ENCODE results near the gene INF2.

Gene INF2

DNA sequence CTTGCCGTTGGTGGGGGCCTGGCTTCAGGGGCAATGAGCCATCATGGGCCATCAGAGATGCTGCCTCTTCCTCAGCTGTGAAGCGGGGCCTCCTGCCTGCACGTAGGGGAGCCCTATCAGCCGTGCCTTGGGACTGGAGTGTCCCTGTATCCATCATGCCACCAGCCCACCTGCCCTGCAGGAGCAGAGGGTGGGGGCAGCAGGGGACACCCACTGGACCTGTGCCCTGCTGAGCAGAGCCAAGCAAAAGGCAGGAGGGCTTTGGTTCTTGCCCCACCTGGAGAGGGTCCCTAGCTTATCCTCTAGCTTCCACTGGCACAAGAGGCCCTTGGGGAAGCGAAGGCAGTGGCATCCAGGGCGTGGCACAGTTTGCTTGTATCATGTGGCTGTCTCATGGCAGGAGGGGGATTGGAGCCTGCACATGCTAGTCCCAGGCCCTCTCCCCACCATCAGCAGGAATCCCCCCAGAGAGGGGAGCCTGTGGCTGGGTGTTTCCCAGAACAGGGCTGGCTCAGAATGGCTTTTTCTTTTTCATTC, 44.7 kb downstream of the INF2 start:
- H3K4me1 ChIP-seq (ENCODE audit: control insufficient read depth in 1 of 2, insufficient read depth in 2 of 2, low read length in 2 of 2) = no peaks in the 10 kb centered on the region
- H2BK12ac ChIP-seq (ENCODE audit: low read length) = no peak overlapping the region
- H3K9me3 ChIP-seq (ENCODE audit: insufficient read depth, low read depth, low read length) = no peaks in the 10 kb centered on the region
- no peak overlapping the region for H2BK5ac ChIP-seq (ENCODE audit: low read depth, low read length, poor library complexity)
- no peaks in the 10 kb centered on the region for H3K79me1 ChIP-seq (ENCODE audit: low read length)
- H3K36me3 ChIP-seq (ENCODE audit: control insufficient read depth in 1 of 2, insufficient read depth in 2 of 2, low read length in 2 of 2) = no peaks in the 10 kb centered on the region
- DNase-seq = no peak
- H3K18ac ChIP-seq (ENCODE audit: low read length) = no peak overlapping the region
- no peaks in the 10 kb centered on the region for H3K79me2 ChIP-seq (ENCODE audit: control insufficient read depth, insufficient read depth, low read length, poor library complexity)
- H2BK120ac ChIP-seq (ENCODE audit: insufficient read depth, low read length, poor library complexity) = no peak overlapping the region
- no peak overlapping the region for H4K91ac ChIP-seq (ENCODE audit: low read depth, low read length)
- H3K9ac ChIP-seq (ENCODE audit: low read length) = no peak overlapping the region
- WGBS (ENCODE audit: extremely low coverage, insufficient coverage, insufficient read length) = no CpG with 5 or more reads among the region's 6 CpGs
- no peak overlapping the region for H3K4me3 ChIP-seq (ENCODE audit: low read depth, low read length)
- no peak overlapping the region for H3K4me2 ChIP-seq (ENCODE audit: low read length)
- H2AK5ac ChIP-seq (ENCODE audit: low read length) = no peak overlapping the region
- no peak overlapping the region for H3K23ac ChIP-seq (ENCODE audit: low read length)
- H3K27me3 ChIP-seq (ENCODE audit: insufficient read depth, low read length) = no peaks in the 10 kb centered on the region
- no peak overlapping the region for H4K8ac ChIP-seq (ENCODE audit: low read depth, low read length)
- H3K14ac ChIP-seq (ENCODE audit: low read length) = no peak overlapping the region
- H2AFZ ChIP-seq (ENCODE audit: insufficient read depth, low read length, poor library complexity) = no peak overlapping the region
- no peak overlapping the region for H4K12ac ChIP-seq (ENCODE audit: low read depth, low read length)
- no peak overlapping the region for H3K27ac ChIP-seq (ENCODE audit: low read depth, low read length)
- H3K4ac ChIP-seq (ENCODE audit: low read depth, low read length) = no peak overlapping the region

- H3K4me3 ChIP-seq (ENCODE audit: low read depth, low read length) = no peak overlapping the region
- no peaks in the 10 kb centered on the region for H3K9me3 ChIP-seq (ENCODE audit: insufficient read depth, low read depth, low read length)
- H3K27me3 ChIP-seq (ENCODE audit: insufficient read depth, low read length) = no peaks in the 10 kb centered on the region
- H2BK120ac ChIP-seq (ENCODE audit: insufficient read depth, low read length, poor library complexity) = no peak overlapping the region
- no peaks in the 10 kb centered on the region for H3K79me2 ChIP-seq (ENCODE audit: control insufficient read depth, insufficient read depth, low read length, poor library complexity)
- WGBS (ENCODE audit: extremely low coverage, insufficient coverage, insufficient read length) = no CpG with 5 or more reads among the region's 9 CpGs
- no peak overlapping the region for H3K4ac ChIP-seq (ENCODE audit: low read depth, low read length)
- H3K14ac ChIP-seq (ENCODE audit: low read length) = no peak overlapping the region
- no peak overlapping the region for H3K4me2 ChIP-seq (ENCODE audit: low read length)
- no peak overlapping the region for H3K23ac ChIP-seq (ENCODE audit: low read length)
- no peaks in the 10 kb centered on the region for H3K36me3 ChIP-seq (ENCODE audit: control insufficient read depth in 1 of 2, insufficient read depth in 2 of 2, low read length in 2 of 2)
- H4K91ac ChIP-seq (ENCODE audit: low read depth, low read length) = no peak overlapping the region
- H3K18ac ChIP-seq (ENCODE audit: low read length) = no peak overlapping the region
- no peak for DNase-seq
- H4K8ac ChIP-seq (ENCODE audit: low read depth, low read length) = no peak overlapping the region
- no peak overlapping the region for H4K12ac ChIP-seq (ENCODE audit: low read depth, low read length)
- no peak overlapping the region for H2AK5ac ChIP-seq (ENCODE audit: low read length)
- no peaks in the 10 kb centered on the region for H3K79me1 ChIP-seq (ENCODE audit: low read length)
- no peak overlapping the region for H3K27ac ChIP-seq (ENCODE audit: low read depth, low read length)
- H2BK5ac ChIP-seq (ENCODE audit: low read depth, low read length, poor library complexity) = no peak overlapping the region
- H3K4me1 ChIP-seq (ENCODE audit: control insufficient read depth in 1 of 2, insufficient read depth in 2 of 2, low read length in 2 of 2) = no peaks in the 10 kb centered on the region
- no peak overlapping the region for H2AFZ ChIP-seq (ENCODE audit: insufficient read depth, low read length, poor library complexity)
- no peak overlapping the region for H2BK12ac ChIP-seq (ENCODE audit: low read length)
- no peak overlapping the region for H3K9ac ChIP-seq (ENCODE audit: low read length)
These were observed 45.2 kb downstream of the INF2 start for GRCh38 chr14:104734601-104734990.

- Histone ChIP-seq H4K12ac (ENCODE audit: low read depth, low read length) (no peak overlapping the region), H3K79me2 (ENCODE audit: control insufficient read depth, insufficient read depth, low read length, poor library complexity) (no peaks in the 10 kb centered on the region), H3K23ac (ENCODE audit: low read length) (no peak overlapping the region), H3K36me3 (ENCODE audit: control insufficient read depth in 1 of 2, insufficient read depth in 2 of 2, low read length in 2 of 2) (no peaks in the 10 kb centered on the region), H3K9me3 (ENCODE audit: insufficient read depth, low read depth, low read length) (no peaks in the 10 kb centered on the region), H3K4me3 (ENCODE audit: low read depth, low read length) (no peak overlapping the region), H3K14ac (ENCODE audit: low read length) (no peak overlapping the region), H3K4me2 (ENCODE audit: low read length) (no peak overlapping the region), H2AK5ac (ENCODE audit: low read length) (no peak overlapping the region), H2BK5ac (ENCODE audit: low read depth, low read length, poor library complexity) (no peak overlapping the region), H2AFZ (ENCODE audit: insufficient read depth, low read length, poor library complexity) (no peak overlapping the region), H4K8ac (ENCODE audit: low read depth, low read length) (no peak overlapping the region), H3K79me1 (ENCODE audit: low read length) (no peaks in the 10 kb centered on the region), H3K9ac (ENCODE audit: low read length) (no peak overlapping the region), H3K27me3 (ENCODE audit: insufficient read depth, low read length) (no peaks in the 10 kb centered on the region), H2BK120ac (ENCODE audit: insufficient read depth, low read length, poor library complexity) (no peak overlapping the region), H3K18ac (ENCODE audit: low read length) (no peak overlapping the region), H3K27ac (ENCODE audit: low read depth, low read length) (no peak overlapping the region), H2BK12ac (ENCODE audit: low read length) (no peak overlapping the region), H4K91ac (ENCODE audit: low read depth, low read length) (no peak overlapping the region), H3K4me1 (ENCODE audit: control insufficient read depth in 1 of 2, insufficient read depth in 2 of 2, low read length in 2 of 2) (no peaks in the 10 kb centered on the region), H3K4ac (ENCODE audit: low read depth, low read length) (no peak overlapping the region)
- WGBS (ENCODE audit: extremely low coverage, insufficient coverage, insufficient read length) = no CpG with 5 or more reads among the region's 31 CpGs
- peak in 1 of 2 donors; percentile 44 for DNase-seq
These were observed 45.8 kb downstream of the INF2 start for GRCh38 chr14:104734991-104735779.

DNA sequence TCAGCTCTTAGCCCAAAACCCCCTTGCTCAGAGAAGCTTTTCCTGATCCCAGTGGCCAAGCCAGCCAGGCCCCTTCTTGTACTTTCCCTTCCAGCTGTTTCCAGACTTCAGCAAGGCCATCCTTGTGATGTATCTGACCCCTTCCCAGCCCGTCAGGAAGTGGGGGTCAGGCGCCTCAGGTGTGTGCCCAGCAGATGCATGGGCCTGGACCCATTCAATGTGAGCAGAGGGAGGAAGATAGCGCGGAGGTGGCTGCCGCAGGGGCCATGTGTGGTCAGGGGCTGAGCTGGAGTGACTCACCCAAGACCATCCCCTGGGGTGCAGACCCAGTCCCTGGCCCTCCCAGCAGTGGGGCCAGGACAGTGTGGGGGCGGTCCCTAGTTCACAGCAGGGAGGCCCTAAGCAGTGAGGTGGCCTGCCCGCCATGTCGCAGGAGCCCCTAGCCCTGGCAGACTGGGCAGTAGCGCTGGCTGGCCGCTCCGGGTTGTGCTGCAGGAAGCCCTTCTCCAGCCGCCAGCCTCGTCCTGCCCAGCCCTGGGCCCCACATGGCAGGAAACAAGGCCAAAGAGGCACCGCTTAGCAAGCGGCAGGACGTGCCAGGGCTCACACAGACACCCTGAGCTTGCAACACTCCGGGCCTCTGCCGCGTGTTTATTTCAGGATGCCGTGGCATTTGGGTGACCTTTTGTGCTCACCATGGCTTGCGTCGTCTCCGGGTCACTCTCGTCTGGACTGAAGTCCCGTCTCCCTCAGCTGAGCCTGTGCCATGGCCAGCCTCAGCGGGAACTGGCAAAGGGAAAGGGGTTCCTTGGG, 46.6 kb downstream of the INF2 start:
- Histone ChIP-seq H2BK12ac (ENCODE audit: low read length) (no peak overlapping the region), H2AFZ (ENCODE audit: insufficient read depth, low read length, poor library complexity) (no peak overlapping the region)
- no CpG with 5 or more reads among the region's 26 CpGs for WGBS (ENCODE audit: extremely low coverage, insufficient coverage, insufficient read length)

More for the DNA sequence above, 46.6 kb downstream of the INF2 start:
- H3K9ac ChIP-seq (ENCODE audit: low read length) = no peak overlapping the region
- H2BK120ac ChIP-seq (ENCODE audit: insufficient read depth, low read length, poor library complexity) = no peak overlapping the region
- no peaks in the 10 kb centered on the region for H3K79me1 ChIP-seq (ENCODE audit: low read length)
- no peak overlapping the region for H3K14ac ChIP-seq (ENCODE audit: low read length)
- no peaks in the 10 kb centered on the region for H3K4me1 ChIP-seq (ENCODE audit: control insufficient read depth in 1 of 2, insufficient read depth in 2 of 2, low read length in 2 of 2)
- H3K4ac ChIP-seq (ENCODE audit: low read depth, low read length) = no peak overlapping the region
- no peak overlapping the region for H3K27ac ChIP-seq (ENCODE audit: low read depth, low read length)
- H3K4me2 ChIP-seq (ENCODE audit: low read length) = no peak overlapping the region
- H2AK5ac ChIP-seq (ENCODE audit: low read length) = no peak overlapping the region
- no peak overlapping the region for H4K12ac ChIP-seq (ENCODE audit: low read depth, low read length)
- H3K18ac ChIP-seq (ENCODE audit: low read length) = no peak overlapping the region
- H3K9me3 ChIP-seq (ENCODE audit: insufficient read depth, low read depth, low read length) = no peaks in the 10 kb centered on the region
- H3K36me3 ChIP-seq (ENCODE audit: control insufficient read depth in 1 of 2, insufficient read depth in 2 of 2, low read length in 2 of 2) = no peaks in the 10 kb centered on the region
- no peak overlapping the region for H4K91ac ChIP-seq (ENCODE audit: low read depth, low read length)
- no peak overlapping the region for H4K8ac ChIP-seq (ENCODE audit: low read depth, low read length)
- H2BK5ac ChIP-seq (ENCODE audit: low read depth, low read length, poor library complexity) = no peak overlapping the region
- H3K4me3 ChIP-seq (ENCODE audit: low read depth, low read length) = no peak overlapping the region
- peak in 1 of 2 donors; percentile 38 for DNase-seq
- H3K27me3 ChIP-seq (ENCODE audit: insufficient read depth, low read length) = no peaks in the 10 kb centered on the region
- H3K79me2 ChIP-seq (ENCODE audit: control insufficient read depth, insufficient read depth, low read length, poor library complexity) = no peaks in the 10 kb centered on the region
- H3K23ac ChIP-seq (ENCODE audit: low read length) = no peak overlapping the region
